Ovary (tissue), 3 donors: ENCODE measurements around the gene PIRT.

Experiments used
- CTCF ChIP-seq, 3 donors: fragments of 450-650 bp in 2 of 3; fragments of 200-600 bp in 1 of 3; IDR thresholded peaks; one replicate each; pipeline versions ENCODE4 v1.5.1 to v1.8.0; 2016 to 2022; ENCODE audit warnings: antibody characterized with exemption in 3 of 3, mild to moderate bottlenecking in 1 of 3
- POLR2A ChIP-seq: fragments of 450-650 bp; IDR thresholded peaks from one replicate; pipeline ENCODE4 v1.6.1; 2017; ENCODE audit warnings: antibody characterized with exemption, mild to moderate bottlenecking, moderate library complexity
- donor health status: DM: no; HTN: no; CAD: no.

DNA sequence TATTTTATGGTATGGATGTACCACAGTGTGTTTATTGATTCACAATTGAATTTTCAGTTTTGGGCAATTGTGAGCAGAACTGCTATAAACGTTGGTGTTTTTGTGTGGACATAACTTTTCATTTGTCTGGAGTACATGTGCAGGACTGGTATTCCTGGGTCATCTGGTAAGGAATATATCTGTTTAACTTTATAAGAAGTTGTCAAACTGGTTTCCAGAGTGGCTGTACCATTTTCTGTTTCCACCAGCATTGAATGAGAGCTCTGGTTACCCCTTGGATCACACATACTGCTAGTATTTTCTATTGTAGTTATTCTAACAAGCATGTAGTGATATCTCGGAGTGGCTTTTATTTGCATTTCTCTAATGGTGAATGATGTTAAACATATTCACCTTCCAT, 58.3 kb downstream of the PIRT start:
- no peak for TF ChIP-seq CTCF (IDR thresholded peaks at IDR 0.05)
- TF ChIP-seq POLR2A, result no peak
